B cell (primary cell): ENCODE measurements around the gene CCNH. TPM values are rescaled to one million over a fixed set of nuclear protein-coding genes. Genes with fewer than 3 reads are reported as not detected.

ENCODE experiments used
- ATAC-seq: fragments of 200-7000 bp; cut with Tn5 transposase; one replicate; pipeline ENCODE4 v1.10.0; 2021; ENCODE audit warnings: low read depth, mild to moderate bottlenecking, moderate number of reproducible peaks, moderate library complexity
- CTCF ChIA-PET: fragments of 350-600 bp; sonication (Branson Sonifier 250); formaldehyde crosslinking; loops from one replicate; lab custom pipeline; 2021; ENCODE audit warnings: antibody characterized with exemption, inconsistent platforms; lab: Charles Lee
- POLR2A ChIA-PET: fragments of 350-600 bp; sonication (Branson Sonifier 250); formaldehyde crosslinking; loops from one replicate; lab custom pipeline; 2021; ENCODE audit warnings: antibody characterized with exemption; lab: Charles Lee
- DNase-seq: peaks from one replicate; pipeline ENCODE4 v3.0.0; 2013
- H2AFZ ChIP-seq: 2 replicates; pipeline ENCODE4 v1.6.1; 2012; ENCODE audit warnings: mild to moderate bottlenecking, low read depth, low read length; ENCODE audit not compliant: insufficient read depth, poor library complexity, severe bottlenecking
- H3K27ac ChIP-seq, 2 donors: 1 replicate in 1 of 2; 2 replicates in 1 of 2; pipeline ENCODE4 v1.5.1; 2012 to 2013; ENCODE audit warnings: low read length in 2 of 2, mild to moderate bottlenecking in 2 of 2, moderate library complexity in 1 of 2
- H3K27me3 ChIP-seq, 4 experiments: fragments of 200-600 bp in 1 of 4; sonication (generic) in 1 of 4; replicated peaks in 1 of 4; 1 replicate in 2 of 4; 2 replicates in 2 of 4; pipeline versions ENCODE4 v1.6.1 to v1.7.0; 2013 to 2016; ENCODE audit warnings: low read length in 3 of 4, mild to moderate bottlenecking in 2 of 4, mixed read lengths in 1 of 4, moderate library complexity in 1 of 4; ENCODE audit not compliant: insufficient read depth in 4 of 4, control insufficient read depth in 3 of 4; ENCODE audit errors: control extremely low read depth in 1 of 4
- H3K36me3 ChIP-seq, 2 experiments: replicated peaks in 1 of 2; 1 replicate in 1 of 2; 2 replicates in 1 of 2; pipeline versions ENCODE4 v1.6.1 to v1.7.1; 2013; ENCODE audit warnings: low read length in 1 of 2; ENCODE audit not compliant: insufficient read depth in 2 of 2, control insufficient read depth in 1 of 2; ENCODE audit errors: control extremely low read depth in 1 of 2, extremely low read depth in 1 of 2
- H3K4me1 ChIP-seq, 2 donors: fragments of 200-600 bp in 1 of 2; sonication (generic) in 1 of 2; 1 replicate in 1 of 2; 2 replicates in 1 of 2; pipeline versions ENCODE4 v1.5.1 to v1.6.1; 2013 to 2017; ENCODE audit warnings: low read length in 2 of 2; ENCODE audit not compliant: control insufficient read depth in 2 of 2, insufficient read depth in 2 of 2
- H3K4me2 ChIP-seq: replicated peaks from 2 replicates; pipeline ENCODE3; 2012; ENCODE audit warnings: mild to moderate bottlenecking, low read depth, low read length; ENCODE audit not compliant: poor library complexity, severe bottlenecking
- H3K4me3 ChIP-seq, 5 experiments: fragments of 200-600 bp in 1 of 5; sonication (generic) in 1 of 5; 1 replicate in 3 of 5; 2 replicates in 2 of 5; pipeline versions ENCODE4 v1.5.1 to v1.7.0; 2011 to 2016; ENCODE audit warnings: low read length in 4 of 5, mild to moderate bottlenecking in 4 of 5, low read depth in 2 of 5, control low read depth in 1 of 5, moderate library complexity in 1 of 5; ENCODE audit not compliant: insufficient read depth in 1 of 5; ENCODE audit errors: control extremely low read depth in 1 of 5, extremely low read depth in 1 of 5
- H3K79me2 ChIP-seq: fragments of 200-600 bp; sonication (generic); one replicate; pipeline ENCODE4 v1.6.0; 2016; ENCODE audit warnings: low read length; ENCODE audit not compliant: control insufficient read depth, insufficient read depth
- H3K9ac ChIP-seq: fragments of 200-600 bp; sonication (generic); 2 replicates; pipeline ENCODE4 v1.6.1; 2017; ENCODE audit warnings: mild to moderate bottlenecking, low read length, moderate library complexity
- H3K9me3 ChIP-seq, 3 donors: one replicate each; pipeline versions ENCODE4 v1.6.1 to v1.7.1; 2013; ENCODE audit warnings: low read length in 2 of 3; ENCODE audit not compliant: control insufficient read depth in 2 of 3, insufficient read depth in 1 of 3; ENCODE audit errors: control extremely low read depth in 1 of 3
- H4K20me1 ChIP-seq: 2 replicates; pipeline ENCODE4 v1.6.0; 2012; ENCODE audit warnings: mild to moderate bottlenecking, low read length; ENCODE audit not compliant: insufficient read depth, control insufficient read depth, poor library complexity, severe bottlenecking
- H3K27ac Mint-ChIP-seq: one replicate; pipeline ENCODE4 v1.8.0; 2021; ENCODE audit warnings: mixed read lengths
- H3K27me3 Mint-ChIP-seq: one replicate; pipeline ENCODE4 v1.8.0; 2021; ENCODE audit warnings: mixed read lengths
- H3K4me1 Mint-ChIP-seq: one replicate; pipeline ENCODE4 v1.8.0; 2021; ENCODE audit warnings: mixed read lengths
- H3K4me3 Mint-ChIP-seq: one replicate; pipeline ENCODE4 v1.8.0; 2021; ENCODE audit warnings: mixed read lengths
- H3K9me3 Mint-ChIP-seq: one replicate; pipeline ENCODE4 v1.8.0; 2022; ENCODE audit warnings: mixed read lengths; ENCODE audit not compliant: insufficient read depth
- CTCF ChIP-seq: fragments of 200-600 bp; IDR thresholded peaks from one replicate; pipeline ENCODE4 v1.8.0; 2022; ENCODE audit warnings: antibody characterized with exemption, mild to moderate bottlenecking
- EZH2 ChIP-seq: IDR thresholded peaks from 2 replicates; pipeline ENCODE4 v1.6.1; 2012; ENCODE audit warnings: borderline replicate concordance, low read depth, mild to moderate bottlenecking, moderate library complexity, low read length; ENCODE audit not compliant: insufficient read depth, poor library complexity, severe bottlenecking
- WGBS: methylation state at CpG from one replicate; pipeline ENCODE4 v1.1.5; 2013; ENCODE audit warnings: missing lambda C conversion rate; ENCODE audit not compliant: insufficient coverage; 5-methylcytosine and 5-hydroxymethylcytosine counted together
- intact Hi-C: fragments of 100-400 bp; cut with micrococcal nuclease; formaldehyde crosslinking; loops from one replicate; pipeline ENCODE4 v1.10.0; 2022
- polyA plus RNA-seq: library from polyadenylated mRNA; depleted of rRNA; stranded (reverse); fragments of >200 nt; gene quantifications from 2 replicates; pipeline ENCODE4 v1.2.3, GENCODE V29; 2012
- total RNA-seq, 2 donors: library from RNA; stranded (reverse); fragments of 120-200 nt in 1 of 2; gene quantifications; 1 replicate in 1 of 2; 2 replicates in 1 of 2; pipeline versions ENCODE4 v1.2.3 to v1.2.4, GENCODE V29; 2013 to 2022

Gene CCNH
- total and polyA plus RNA-seq, 2 donors (not counting 1 experiment from before 2014, with no cell fraction given): 59.2 to 120 TPM

- intact Hi-C loops: no loop called here
- H3K4me1 Mint-ChIP-seq: no peaks in the 10 kb centered on the region
Measured at GRCh38 chr5:87360132-87360531, 52.6 kb downstream of the CCNH start.

GRCh38 chr5:87359106-87359505 is 53.6 kb downstream of the CCNH start:
- no peak overlapping the region for H2AFZ ChIP-seq
- Mint-ChIP-seq H3K27me3 (no peaks in the 10 kb centered on the region), H3K4me3 (no peak overlapping the region), H3K4me1 (peaks cover 7% of the 10 kb centered on the region), H3K27ac (no peak overlapping the region), H3K9me3 (no peaks in the 10 kb centered on the region)
- no peaks in the 10 kb centered on the region for H3K27me3 ChIP-seq
- POLR2A ChIA-PET: no interaction called here
- no peaks in the 10 kb centered on the region for H3K79me2 ChIP-seq
- no peak overlapping the region for H3K4me3 ChIP-seq
- no peaks in the 10 kb centered on the region for H4K20me1 ChIP-seq
- CTCF ChIA-PET: interaction anchor here (1.2 to 1.5 kb wide), 2 partner anchors 12 to 288 kb away, joined by 3 to 5 read pairs; no protein-coding TSS in a partner anchor
- no peak for ATAC-seq
- WGBS: no CpG with 5 or more reads among the region's 2 CpGs
- H3K4me1 ChIP-seq: peaks cover 5 to 6% of the 10 kb centered on the region in 2 donors
- H3K36me3 ChIP-seq: peaks cover 3 to 17% of the 10 kb centered on the region in 2 experiments
- H3K27ac ChIP-seq: no peak overlapping the region
- intact Hi-C loops: no loop called here
- no peak for DNase-seq
- no peaks in the 10 kb centered on the region for H3K9me3 ChIP-seq
- H3K9ac ChIP-seq: no peak overlapping the region
- H3K4me2 ChIP-seq: no peak overlapping the region
- TF ChIP-seq EZH2 (no peak), CTCF (no peak)

More at GRCh38 chr5:87360132-87360531, 52.6 kb downstream of the CCNH start:
- Histone ChIP-seq H3K79me2 (no peaks in the 10 kb centered on the region), H3K36me3 (peaks cover 1 to 21% of the 10 kb centered on the region in 2 experiments), H3K4me1 (no peaks in the 10 kb centered on the region), H3K9ac (no peak overlapping the region), H3K4me3 (no peak overlapping the region), H2AFZ (no peak overlapping the region), H3K27me3 (no peaks in the 10 kb centered on the region), H3K9me3 (no peaks in the 10 kb centered on the region), H3K27ac (no peak overlapping the region), H4K20me1 (no peaks in the 10 kb centered on the region), H3K4me2 (no peak overlapping the region)
- no peak for ATAC-seq
- no peak for DNase-seq
- Mint-ChIP-seq H3K9me3 (no peaks in the 10 kb centered on the region), H3K4me3 (no peak overlapping the region), H3K27ac (no peak overlapping the region), H3K27me3 (no peaks in the 10 kb centered on the region)
- WGBS: 96% methylated on average over 4 of the region's 11 CpGs
- ChIA-PET CTCF (interaction anchor here (1.5 kb wide), 1 partner anchor 13 kb away, joined by 5 read pairs; no protein-coding TSS in a partner anchor), POLR2A (no interaction called here)
- TF ChIP-seq CTCF (no peak), EZH2 (no peak)
